NCI-H1417 treated with DMSO at 0.1 percent for 48 hours (cell line): Measurements from ENCODE around the gene TMEM238.

ENCODE experiments used
- DNase-seq: peaks from one replicate; lab custom pipeline; 2025; lab: John Stamatoyannopoulos, UW

The TMEM238 gene

GRCh38 chr19:55377356-55378131 lies 6.5 kb downstream of the TMEM238 start:
- DNase-seq = no peak

GRCh38 chr19:55376241-55376933 lies 7.7 kb downstream of the TMEM238 start, which contains the start of gene TMEM190:
Gene TMEM190 (plus strand): TSS chr19:55376826. CDS start chr19:55376854, 28 bp downstream.
- DNase-seq = no peak

- no peak for DNase-seq
Measured at GRCh38 chr19:55373993-55374757, 9.9 kb downstream of the TMEM238 start.

- DNase-seq = no peak
Measured at GRCh38 chr19:55373306-55373992, 10.6 kb downstream of the TMEM238 start.

GRCh38 chr19:55372316-55373081 lies 11.6 kb downstream of the TMEM238 start:
- DNase-seq = no peak

- DNase-seq = no peak
Measured at GRCh38 chr19:55370305-55370988, 13.6 kb downstream of the TMEM238 start, which contains the start of gene IL11. Gene IL11 (minus strand): TSS chr19:55370463. CDS start chr19:55370310, 153 bp downstream.

- no peak for DNase-seq
Measured at GRCh38 chr19:55369653-55370304, 14.3 kb downstream of the TMEM238 start.

- DNase-seq = no peak
Measured at GRCh38 chr19:55368701-55369563, 15.2 kb downstream of the TMEM238 start.

GRCh38 chr19:55368106-55368505 lies 16.0 kb downstream of the TMEM238 start:
- no peak for DNase-seq

GRCh38 chr19:55366790-55367189 lies 17.3 kb downstream of the TMEM238 start:
- no peak for DNase-seq

- DNase-seq = no peak
Measured at GRCh38 chr19:55365964-55366363, 18.1 kb downstream of the TMEM238 start.

GRCh38 chr19:55365245-55365644 lies 18.8 kb downstream of the TMEM238 start:
- DNase-seq = no peak

- DNase-seq = no peak
Measured at GRCh38 chr19:55362990-55363716, 20.9 kb downstream of the TMEM238 start, which contains the start of gene GARIN5B. Gene GARIN5B (minus strand): TSS chr19:55363260. CDS start chr19:55363066, 194 bp downstream.

GRCh38 chr19:55362174-55362989 lies 21.7 kb downstream of the TMEM238 start:
- no peak for DNase-seq

GRCh38 chr19:55360902-55361301 lies 23.2 kb downstream of the TMEM238 start:
- DNase-seq = no peak

GRCh38 chr19:55358943-55359908 lies 24.9 kb downstream of the TMEM238 start:
- DNase-seq = no peak
